IMR-90 (cell line): ENCODE results near the gene KDF1. TPM values are rescaled to one million over a fixed set of nuclear protein-coding genes. Genes with fewer than 3 reads are reported as not detected.

ENCODE experiments used
- ATAC-seq: fragments of 200-7000 bp; cut with Tn5 transposase; 2 replicates; pipeline ENCODE4 v1.9.1; 2020; ENCODE audit warnings: low read depth, mild to moderate bottlenecking, moderate library complexity
- BruUV-seq: library from RNA; stranded (reverse); fragments of 400-500 nt; replicated peaks from 2 replicates; lab custom pipeline; 2021; lab: Mats Ljungman, UMichigan
- CTCF ChIA-PET: fragments of 300-600 bp; formaldehyde crosslinking; extraction: SDS; loops from one replicate; lab custom pipeline; 2021; ENCODE audit warnings: antibody characterized with exemption; lab: Yijun Ruan, JAX
- POLR2A ChIA-PET: fragments of 300-600 bp; sonication (Branson Sonifier 250); formaldehyde crosslinking; loops from one replicate; lab custom pipeline; 2022; ENCODE audit warnings: antibody characterized with exemption; ENCODE audit not compliant: unreplicated experiment; lab: Charles Lee
- DNase-seq: peaks from one replicate; pipeline ENCODE4 v3.0.0; 2013
- H2AFZ ChIP-seq: replicated peaks from 2 replicates; pipeline ENCODE3; 2013; ENCODE audit warnings: low read length, mild to moderate bottlenecking; ENCODE audit not compliant: poor library complexity
- H2AK5ac ChIP-seq: 2 replicates; pipeline ENCODE4 v1.6.1; 2013; ENCODE audit warnings: low read depth, low read length, inconsistent platforms
- H2AK9ac ChIP-seq: replicated peaks from 2 replicates; pipeline ENCODE3; 2013; ENCODE audit warnings: mild to moderate bottlenecking, low read depth, low read length, moderate library complexity; ENCODE audit not compliant: poor library complexity
- H2BK120ac ChIP-seq: 2 replicates; pipeline ENCODE4 v1.6.1; 2013; ENCODE audit warnings: low read depth, low read length, inconsistent platforms
- H2BK15ac ChIP-seq: 3 replicates; pipeline ENCODE4 v1.6.1; 2013; ENCODE audit warnings: low read depth, low read length, inconsistent platforms
- H2BK20ac ChIP-seq: 2 replicates; pipeline ENCODE4 v1.6.1; 2013; ENCODE audit warnings: low read depth, mild to moderate bottlenecking, inconsistent platforms, low read length, moderate library complexity
- H2BK5ac ChIP-seq: 2 replicates; pipeline ENCODE4 v1.6.1; 2013; ENCODE audit warnings: mild to moderate bottlenecking, low read depth, low read length, inconsistent platforms; ENCODE audit not compliant: poor library complexity, severe bottlenecking
- H3K14ac ChIP-seq: replicated peaks from 2 replicates; pipeline ENCODE4 v1.6.1; 2013; ENCODE audit warnings: low read depth, low read length, inconsistent platforms
- H3K18ac ChIP-seq: 2 replicates; pipeline ENCODE4 v1.6.1; 2013; ENCODE audit warnings: low read depth, low read length, control low read depth
- H3K23ac ChIP-seq: 2 replicates; pipeline ENCODE4 v1.6.1; 2013; ENCODE audit warnings: low read depth, low read length, inconsistent platforms
- H3K27ac ChIP-seq: 2 replicates; pipeline ENCODE4 v1.5.1; 2013; ENCODE audit warnings: mild to moderate bottlenecking, control low read depth, low read length; ENCODE audit not compliant: insufficient read depth
- H3K27me3 ChIP-seq: 2 replicates; pipeline ENCODE4 v1.6.1; 2013; ENCODE audit warnings: low read length; ENCODE audit not compliant: control insufficient read depth, insufficient read depth
- H3K36me3 ChIP-seq: 2 replicates; pipeline ENCODE4 v1.6.1; 2013; ENCODE audit warnings: low read length, mixed read lengths; ENCODE audit not compliant: control insufficient read depth, insufficient read depth
- H3K4ac ChIP-seq: 2 replicates; pipeline ENCODE4 v1.6.1; 2013; ENCODE audit warnings: low read depth, low read length, inconsistent platforms
- H3K4me1 ChIP-seq: 2 replicates; pipeline ENCODE4 v1.6.1; 2013; ENCODE audit warnings: low read length, mixed read lengths; ENCODE audit not compliant: control insufficient read depth, insufficient read depth
- H3K4me2 ChIP-seq: 2 replicates; pipeline ENCODE4 v1.6.1; 2013; ENCODE audit warnings: low read depth, mild to moderate bottlenecking, control low read depth, low read length, moderate library complexity
- H3K4me3 ChIP-seq: 2 replicates; pipeline ENCODE4 v1.5.1; 2013; ENCODE audit warnings: low read depth, mild to moderate bottlenecking, control low read depth, low read length, moderate library complexity; ENCODE audit not compliant: insufficient read depth
- H3K56ac ChIP-seq: 2 replicates; pipeline ENCODE4 v1.6.1; 2013; ENCODE audit warnings: low read length, inconsistent platforms; ENCODE audit not compliant: insufficient read depth; ENCODE audit errors: extremely low read depth
- H3K79me1 ChIP-seq, 2 experiments: 2 replicates each; pipeline ENCODE4 v1.6.1; 2013; ENCODE audit warnings: low read length in 2 of 2, inconsistent platforms in 1 of 2, low read depth in 1 of 2
- H3K9ac ChIP-seq: 2 replicates; pipeline ENCODE4 v1.6.1; 2013; ENCODE audit warnings: low read depth, low read length, control low read depth
- H3K9me1 ChIP-seq: 2 replicates; pipeline ENCODE4 v1.6.1; 2013; ENCODE audit warnings: low read length, inconsistent platforms; ENCODE audit not compliant: insufficient read depth
- H3K9me3 ChIP-seq: 2 replicates; pipeline ENCODE4 v1.6.1; 2013; ENCODE audit warnings: low read length; ENCODE audit not compliant: control insufficient read depth, insufficient read depth
- H4K20me1 ChIP-seq: 2 replicates; pipeline ENCODE4 v1.6.1; 2013; ENCODE audit warnings: low read length, inconsistent platforms; ENCODE audit not compliant: insufficient read depth
- H4K5ac ChIP-seq: 2 replicates; pipeline ENCODE4 v1.6.1; 2013; ENCODE audit warnings: mild to moderate bottlenecking, low read depth, low read length, control low read depth
- H4K8ac ChIP-seq, 2 experiments: 2 replicates each; pipeline ENCODE4 v1.6.1; 2013; ENCODE audit warnings: low read depth in 2 of 2, low read length in 2 of 2, control low read depth in 1 of 2, inconsistent platforms in 1 of 2
- H4K91ac ChIP-seq: 2 replicates; pipeline ENCODE4 v1.6.1; 2013; ENCODE audit warnings: low read depth, low read length, inconsistent platforms; ENCODE audit not compliant: insufficient read depth
- BHLHE40 ChIP-seq: fragments of 150-350 bp; IDR thresholded peaks from 2 replicates; pipeline ENCODE4 v1.6.1; 2016; ENCODE audit warnings: mild to moderate bottlenecking, low read depth, low read length
- CEBPB ChIP-seq: IDR thresholded peaks from 2 replicates; pipeline ENCODE4 v1.6.1; 2012; ENCODE audit warnings: low read depth, low read length, improper control_type of control experiment
- CHD1 ChIP-seq: IDR thresholded peaks from 2 replicates; pipeline ENCODE4 v1.6.1; 2012; ENCODE audit warnings: low read depth, low read length, improper control_type of control experiment
- CTCF ChIP-seq: conservative IDR thresholded peaks from 2 replicates; pipeline ENCODE4 v1.5.1; 2012; ENCODE audit warnings: mild to moderate bottlenecking, low read depth, low read length, improper control_type of control experiment
- FOS ChIP-seq: fragments of 150-350 bp; IDR thresholded peaks from 2 replicates; pipeline ENCODE4 v1.6.1; 2016; ENCODE audit warnings: low read depth, low read length
- MAFK ChIP-seq: IDR thresholded peaks from 2 replicates; pipeline ENCODE4 v1.6.1; 2012; ENCODE audit warnings: low read depth, low read length, improper control_type of control experiment
- MAZ ChIP-seq: IDR thresholded peaks from 2 replicates; pipeline ENCODE4 v1.6.1; 2012; ENCODE audit warnings: low read depth, mild to moderate bottlenecking, low read length, improper control_type of control experiment, moderate library complexity, borderline replicate concordance
- NFE2L2 ChIP-seq: fragments of 150-350 bp; IDR thresholded peaks from 2 replicates; pipeline ENCODE4 v1.6.1; 2016; ENCODE audit warnings: low read depth, mild to moderate bottlenecking, low read length
- POLR2A ChIP-seq: IDR thresholded peaks from 2 replicates; pipeline ENCODE4 v1.6.1; 2012; ENCODE audit warnings: mild to moderate bottlenecking, low read depth, low read length
- RAD21 ChIP-seq: IDR thresholded peaks from 2 replicates; pipeline ENCODE4 v1.6.1; 2012; ENCODE audit warnings: low read length, improper control_type of control experiment
- RCOR1 ChIP-seq: IDR thresholded peaks from 2 replicates; pipeline ENCODE4 v1.6.1; 2012; ENCODE audit warnings: mild to moderate bottlenecking, low read length, improper control_type of control experiment; ENCODE audit not compliant: insufficient replicate concordance
- RFX5 ChIP-seq: IDR thresholded peaks from 2 replicates; pipeline ENCODE4 v1.8.0; 2012; ENCODE audit warnings: low read depth, mild to moderate bottlenecking, low read length, moderate library complexity
- SMC3 ChIP-seq: fragments of 150-350 bp; IDR thresholded peaks from 2 replicates; pipeline ENCODE4 v1.6.1; 2016; ENCODE audit warnings: low read depth, mild to moderate bottlenecking, antibody characterized with exemption, low read length, moderate library complexity
- WGBS, 2 experiments: methylation state at CpG; one replicate each; pipeline versions ENCODE4 v1.1.5 to v1.1.7; 2013; ENCODE audit warnings: missing lambda C conversion rate in 2 of 2; ENCODE audit not compliant: insufficient read length in 1 of 2; ENCODE audit errors: extremely low coverage in 2 of 2; 5-methylcytosine and 5-hydroxymethylcytosine counted together
- dilution Hi-C: fragments of 300-500 bp; cut with HindIII; formaldehyde crosslinking; loops from one replicate; pipeline ENCODE4 v1.14.3; 2018; ENCODE audit warnings: low sequenced_read_pairs; ENCODE audit not compliant: unreplicated experiment
- in situ Hi-C: fragments of 300-500 bp; cut with MboI; formaldehyde crosslinking; loops from 3 replicates; pipeline ENCODE4 v1.14.3; 2019; ENCODE audit warnings: low sequenced_read_pairs, inconsistent platforms, mixed read lengths
- intact Hi-C: fragments of 100-400 bp; cut with micrococcal nuclease; formaldehyde crosslinking; loops from 2 replicates; pipeline ENCODE4 v1.10.0; 2022
- polyA plus RNA-seq, 3 experiments: library from polyadenylated mRNA; depleted of rRNA; stranded (reverse); fragments of >200 nt; gene quantifications; 2 replicates each; pipeline ENCODE4 v1.2.3, GENCODE V29; 2012; ENCODE audit warnings: low replicate concordance in 1 of 3
- total RNA-seq: library from RNA; depleted of rRNA; stranded (reverse); fragments of >200 nt; gene quantifications from 2 replicates; pipeline ENCODE4 v1.2.3, GENCODE V29; 2012
- TF ChIP-seq, protein P1 (sequence below): fragments of 150-350 bp; IDR thresholded peaks from 2 replicates; pipeline ENCODE4 v1.6.1; 2016; ENCODE audit warnings: low read depth, mild to moderate bottlenecking, low read length, moderate library complexity, borderline replicate concordance
- TF ChIP-seq, protein P2 (sequence below): fragments of 150-350 bp; IDR thresholded peaks from 2 replicates; pipeline ENCODE4 v1.6.1; 2017; ENCODE audit warnings: mild to moderate bottlenecking, antibody characterized with exemption, low read length, low read depth

Gene KDF1
- total and polyA plus RNA-seq, 2 of the 4 experiments (the other 2 are of a cell fraction), result not detected

DNA sequence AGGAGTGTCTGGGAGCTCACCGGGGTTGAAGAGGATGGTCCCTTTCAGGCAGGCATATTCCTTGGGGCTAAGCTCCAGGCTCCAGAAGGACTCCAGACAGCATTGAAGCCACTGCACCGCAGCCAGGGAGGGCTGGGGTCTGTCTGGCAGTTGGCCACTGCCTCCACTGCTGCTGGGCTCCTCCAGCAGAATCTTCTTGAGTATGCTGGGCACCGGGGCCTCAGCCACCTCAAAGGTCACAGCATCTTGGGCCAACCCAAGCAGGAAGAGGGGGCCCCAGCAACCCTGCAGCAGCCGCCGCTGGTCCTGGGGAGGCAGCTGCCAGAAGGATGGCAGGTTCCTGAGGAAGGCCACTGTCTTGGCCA is 46.9 kb downstream of the KDF1 start (continued):
- TF ChIP-seq RFX5 (no peak), POLR2A (no peak), RAD21 (no peak), MAFK (no peak), FOS (no peak)

GRCh38 chr1:26912147-26912490 is 48.1 kb downstream of the KDF1 start:
- dilution Hi-C loops (no loop called here), intact Hi-C loops (no loop called here), in situ Hi-C loops (no loop called here)
- no peak overlapping the region for H2AK9ac ChIP-seq
- H3K27ac ChIP-seq, result no peak overlapping the region
- no peak overlapping the region for H3K4me2 ChIP-seq
- no peaks in the 10 kb centered on the region for H3K9me3 ChIP-seq
- H3K9ac ChIP-seq, result no peak overlapping the region
- H4K91ac ChIP-seq, result no peak overlapping the region
- ATAC-seq (no peak), DNase-seq (no peak)
- no peaks in the 10 kb centered on the region for H3K36me3 ChIP-seq
- no peak overlapping the region for H2BK20ac ChIP-seq
- no peak overlapping the region for H4K5ac ChIP-seq
- H3K4me3 ChIP-seq, result no peak overlapping the region
- ChIA-PET POLR2A (no interaction called here), CTCF (no interaction called here)
- no peak overlapping the region for H2BK5ac ChIP-seq
- H4K20me1 ChIP-seq, result no peaks in the 10 kb centered on the region
- no peak overlapping the region for H3K4ac ChIP-seq
- H4K8ac ChIP-seq, result no peak overlapping the region
- WGBS, 2 experiments, result no CpG with 5 or more reads among the region's 2 CpGs
- H3K9me1 ChIP-seq, result no peaks in the 10 kb centered on the region
- no peak overlapping the region for H3K14ac ChIP-seq
- no peak overlapping the region for H2BK120ac ChIP-seq
- no TSS peak for BruUV-seq
- H2AK5ac ChIP-seq, result no peak overlapping the region
- peaks cover 20% of the 10 kb centered on the region for H3K27me3 ChIP-seq
- no peak overlapping the region for H3K23ac ChIP-seq
- H2BK15ac ChIP-seq, result no peak overlapping the region
- no peak overlapping the region for H3K56ac ChIP-seq
- no peak overlapping the region for H3K18ac ChIP-seq
- H3K4me1 ChIP-seq, result no peaks in the 10 kb centered on the region
- H2AFZ ChIP-seq, result no peak overlapping the region
- no peaks in the 10 kb centered on the region for H3K79me1 ChIP-seq
- TF ChIP-seq RCOR1 (no peak), BHLHE40 (no peak), POLR2A (no peak), SMC3 (no peak), RFX5 (no peak), MAFK (no peak), CEBPB (no peak), MAZ (no peak), NFE2L2 (no peak), CTCF (no peak), RAD21 (no peak), FOS (no peak), CHD1 (no peak)
- TF ChIP-seq, protein P1, sequence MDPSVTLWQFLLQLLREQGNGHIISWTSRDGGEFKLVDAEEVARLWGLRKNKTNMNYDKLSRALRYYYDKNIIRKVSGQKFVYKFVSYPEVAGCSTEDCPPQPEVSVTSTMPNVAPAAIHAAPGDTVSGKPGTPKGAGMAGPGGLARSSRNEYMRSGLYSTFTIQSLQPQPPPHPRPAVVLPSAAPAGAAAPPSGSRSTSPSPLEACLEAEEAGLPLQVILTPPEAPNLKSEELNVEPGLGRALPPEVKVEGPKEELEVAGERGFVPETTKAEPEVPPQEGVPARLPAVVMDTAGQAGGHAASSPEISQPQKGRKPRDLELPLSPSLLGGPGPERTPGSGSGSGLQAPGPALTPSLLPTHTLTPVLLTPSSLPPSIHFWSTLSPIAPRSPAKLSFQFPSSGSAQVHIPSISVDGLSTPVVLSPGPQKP, result no peak
- TF ChIP-seq, protein P2, sequence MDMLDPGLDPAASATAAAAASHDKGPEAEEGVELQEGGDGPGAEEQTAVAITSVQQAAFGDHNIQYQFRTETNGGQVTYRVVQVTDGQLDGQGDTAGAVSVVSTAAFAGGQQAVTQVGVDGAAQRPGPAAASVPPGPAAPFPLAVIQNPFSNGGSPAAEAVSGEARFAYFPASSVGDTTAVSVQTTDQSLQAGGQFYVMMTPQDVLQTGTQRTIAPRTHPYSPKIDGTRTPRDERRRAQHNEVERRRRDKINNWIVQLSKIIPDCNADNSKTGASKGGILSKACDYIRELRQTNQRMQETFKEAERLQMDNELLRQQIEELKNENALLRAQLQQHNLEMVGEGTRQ, result no peak
